HG02970 (cell line): ENCODE results near the gene CIB1.

Experiments used
- ATAC-seq: cut with Tn5 transposase; IDR thresholded peaks from one replicate; pipeline ENCODE4 v1.9.1; 2021; ENCODE audit warnings: mild to moderate bottlenecking, moderate library complexity, moderate number of reproducible peaks; ENCODE audit not compliant: unreplicated experiment, low FRiP score

Gene CIB1

GRCh38 chr15:90241343-90242192, 7.8 kb upstream of the CIB1 start:
- no peak for ATAC-seq

- no peak for ATAC-seq
Measured at GRCh38 chr15:90240856-90241255, 7.1 kb upstream of the CIB1 start.

- ATAC-seq: no peak
Measured at GRCh38 chr15:90239371-90239770, 5.6 kb upstream of the CIB1 start.

- ATAC-seq: no peak
Measured at GRCh38 chr15:90234096-90234988, 601 bp upstream of the CIB1 start, which contains the start of gene GDPGP1. GDPGP1 (plus strand) TSS chr15:90234209; CDS start chr15:90240909, 6,700 bp downstream.

- no peak for ATAC-seq
Measured at GRCh38 chr15:90232941-90233386, 777 bp downstream of the CIB1 start.

- no peak for ATAC-seq
Measured at GRCh38 chr15:90232196-90232595, 1.5 kb downstream of the CIB1 start.

- no peak for ATAC-seq
Measured at GRCh38 chr15:90231028-90232017, 2.4 kb downstream of the CIB1 start.

- no peak for ATAC-seq
Measured at GRCh38 chr15:90230610-90231009, 3.1 kb downstream of the CIB1 start.

GRCh38 chr15:90230071-90230494, 3.7 kb downstream of the CIB1 start:
- ATAC-seq: no peak

- no peak for ATAC-seq
Measured at GRCh38 chr15:90228960-90229359, 4.8 kb downstream of the CIB1 start.

- no peak for ATAC-seq
Measured at GRCh38 chr15:90227816-90228772, 5.6 kb downstream of the CIB1 start.

GRCh38 chr15:90227336-90227735, 6.4 kb downstream of the CIB1 start:
- no peak for ATAC-seq

- no peak for ATAC-seq
Measured at GRCh38 chr15:90225504-90226234, 8.1 kb downstream of the CIB1 start.

- ATAC-seq: no peak
Measured at GRCh38 chr15:90225047-90225446, 8.7 kb downstream of the CIB1 start.

GRCh38 chr15:90223441-90224165, 10.1 kb downstream of the CIB1 start:
- ATAC-seq: no peak

- ATAC-seq: no peak
Measured at GRCh38 chr15:90222547-90222946, 11.2 kb downstream of the CIB1 start.

- ATAC-seq: no peak
Measured at GRCh38 chr15:90221246-90221900, 12.4 kb downstream of the CIB1 start.
